Kasumi-1 (cell line): ENCODE data around the gene ZNF746.
"Not testable (repeated sequence)": the region's sequence is repeated elsewhere in the genome, so short reads cannot be mapped to it uniquely, and the experiment has no call there.

Experiments used
- DNase-seq, 2 experiments: peaks; one replicate each; lab custom pipeline; 2025; lab: John Stamatoyannopoulos, UW

ZNF746 gene

DNA sequence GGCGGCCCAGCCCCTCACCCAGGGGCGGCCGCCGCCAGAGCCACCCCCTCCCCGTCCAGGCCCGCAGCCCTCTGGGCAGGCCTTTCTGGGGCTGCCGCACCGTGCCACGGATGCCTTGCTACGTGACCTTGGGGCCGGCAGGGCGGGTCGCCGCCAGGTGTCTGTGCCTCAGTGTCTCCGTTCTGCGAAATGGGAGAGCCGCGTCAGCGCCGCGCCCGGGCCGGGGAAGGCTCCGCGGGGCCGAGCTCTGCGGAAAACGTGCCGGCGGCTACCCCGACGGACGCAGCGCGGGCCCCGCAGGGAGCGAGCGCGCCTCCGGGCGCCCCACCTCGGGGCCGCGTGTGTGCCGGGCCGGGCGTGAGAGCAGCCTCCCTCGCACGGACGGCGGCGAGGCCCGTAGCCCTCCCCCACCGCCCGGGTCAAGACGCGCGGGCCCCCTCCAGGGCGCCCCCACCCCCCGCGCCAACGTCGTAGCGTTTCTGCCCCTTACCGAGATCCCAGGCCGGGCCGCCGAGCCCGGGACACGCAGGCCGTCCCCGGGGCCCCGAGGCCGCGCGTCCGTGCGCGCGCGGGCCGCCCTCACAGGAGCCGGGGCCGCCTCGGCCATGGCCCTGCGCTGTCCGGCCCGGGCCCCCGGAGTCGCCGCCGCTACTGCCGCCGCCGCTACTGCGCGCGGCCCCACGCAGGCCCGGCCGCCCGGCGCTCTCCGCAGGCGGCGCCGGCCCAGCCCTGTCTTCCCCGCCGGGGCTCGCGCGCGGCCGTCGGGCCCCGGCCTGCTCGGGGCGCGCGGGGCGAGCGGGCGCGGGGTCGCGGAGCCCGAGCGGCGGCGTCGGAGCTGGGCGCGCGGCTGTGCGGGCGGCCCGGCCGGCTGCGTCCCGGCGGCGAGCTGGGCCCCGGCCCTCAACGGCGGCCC is 37.8 kb downstream of the ZNF746 start:
- no peak for DNase-seq

DNA sequence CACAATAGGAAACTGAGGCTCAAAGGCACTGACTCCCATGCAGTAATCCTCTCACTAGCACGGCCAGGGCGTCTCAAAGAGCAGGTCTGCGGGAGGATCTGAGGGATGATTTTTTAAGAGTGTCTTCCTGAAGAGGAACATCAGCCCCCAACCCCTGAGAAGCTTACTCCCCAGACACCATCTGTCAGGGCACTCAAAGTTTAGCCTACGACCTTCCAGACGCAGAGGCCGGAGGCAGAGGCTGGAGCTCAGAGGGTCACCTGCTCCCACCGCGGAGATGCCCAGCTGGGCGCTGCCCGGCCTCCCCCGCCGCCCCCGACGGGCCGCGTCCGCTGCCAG is 38.4 kb downstream of the ZNF746 start:
- DNase-seq: no peak

DNA sequence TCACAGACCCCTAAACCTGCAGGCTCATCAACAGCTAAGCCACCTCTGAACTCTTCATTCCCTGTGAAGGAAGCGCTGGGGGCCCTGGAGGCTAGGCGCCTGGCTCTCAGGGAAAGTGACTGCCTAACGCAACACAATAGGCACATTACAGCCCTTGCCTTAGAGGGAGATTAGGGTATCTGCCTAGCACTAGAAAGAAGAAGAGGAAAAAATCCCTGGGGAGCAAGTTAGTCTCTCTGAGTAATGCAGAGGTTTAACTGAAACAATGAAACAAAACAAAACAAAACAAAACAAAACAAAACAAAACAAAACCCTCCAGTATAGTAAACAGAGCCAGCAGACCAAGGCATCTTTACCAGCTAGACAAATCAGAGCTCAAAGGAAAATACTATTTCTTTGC is 39.4 kb downstream of the ZNF746 start:
- DNase-seq: no peak

DNA sequence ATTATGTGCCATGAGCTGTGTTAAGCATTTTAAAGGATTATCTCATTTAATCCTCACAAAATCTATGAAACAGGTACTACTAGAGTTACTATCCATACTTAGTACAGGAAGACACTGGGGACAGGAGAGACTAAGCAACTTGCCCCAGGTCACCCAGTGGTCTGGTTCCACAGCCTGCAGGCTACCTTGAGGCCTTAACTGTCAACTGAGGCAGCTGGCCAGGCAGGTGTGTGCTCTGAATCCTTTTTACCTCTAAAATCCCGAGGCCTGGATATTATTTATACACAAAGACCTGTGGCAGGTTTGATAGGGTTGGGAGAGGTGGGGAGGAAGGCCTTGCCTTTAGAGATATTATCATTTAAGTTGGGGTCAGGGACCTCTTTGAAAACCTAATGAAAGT is 39.8 kb downstream of the ZNF746 start:
- DNase-seq: no peak

DNA sequence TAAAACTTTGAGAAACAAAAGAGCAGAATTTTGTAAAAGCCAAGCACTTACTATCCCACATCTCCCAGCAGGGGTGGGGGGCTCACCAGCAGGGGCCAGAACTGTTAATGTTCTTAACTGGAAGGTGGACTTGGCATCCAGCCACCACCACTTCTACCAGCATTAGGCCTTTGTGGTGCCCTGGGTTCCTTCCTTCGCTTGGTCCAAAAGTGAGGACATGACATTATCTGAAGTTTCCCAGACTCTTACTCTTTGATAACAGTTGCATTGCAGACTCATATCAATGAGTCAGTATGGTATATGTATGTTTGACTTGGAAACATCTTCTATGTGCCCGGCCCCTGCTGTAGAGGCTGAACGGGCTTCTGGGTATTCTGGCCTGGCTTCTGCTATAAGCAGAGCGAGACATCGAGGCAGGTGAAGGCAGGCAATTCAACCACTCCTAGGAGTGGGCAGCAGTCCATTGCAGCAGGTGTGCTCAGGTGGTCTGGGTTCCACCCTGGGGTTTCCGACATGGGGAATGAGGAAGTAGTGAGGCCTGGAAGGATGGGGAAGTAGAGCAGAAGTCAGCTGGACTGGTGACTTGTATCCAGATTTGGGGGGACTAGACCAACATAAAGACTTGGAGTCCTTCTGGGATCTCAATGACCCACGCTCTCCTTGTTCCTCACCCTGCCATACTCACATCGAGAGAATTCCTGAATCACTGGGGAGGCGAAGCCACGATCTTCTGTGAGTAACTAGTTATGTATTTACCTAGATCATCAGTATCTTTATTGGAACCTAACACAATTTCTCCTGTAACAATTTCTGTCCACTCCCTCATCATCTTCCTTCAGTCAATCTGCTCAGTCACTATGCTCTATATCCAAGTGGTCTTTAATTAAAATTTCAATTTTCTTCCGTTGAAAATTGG is 40.8 kb downstream of the ZNF746 start:
- DNase-seq: no peak

DNA sequence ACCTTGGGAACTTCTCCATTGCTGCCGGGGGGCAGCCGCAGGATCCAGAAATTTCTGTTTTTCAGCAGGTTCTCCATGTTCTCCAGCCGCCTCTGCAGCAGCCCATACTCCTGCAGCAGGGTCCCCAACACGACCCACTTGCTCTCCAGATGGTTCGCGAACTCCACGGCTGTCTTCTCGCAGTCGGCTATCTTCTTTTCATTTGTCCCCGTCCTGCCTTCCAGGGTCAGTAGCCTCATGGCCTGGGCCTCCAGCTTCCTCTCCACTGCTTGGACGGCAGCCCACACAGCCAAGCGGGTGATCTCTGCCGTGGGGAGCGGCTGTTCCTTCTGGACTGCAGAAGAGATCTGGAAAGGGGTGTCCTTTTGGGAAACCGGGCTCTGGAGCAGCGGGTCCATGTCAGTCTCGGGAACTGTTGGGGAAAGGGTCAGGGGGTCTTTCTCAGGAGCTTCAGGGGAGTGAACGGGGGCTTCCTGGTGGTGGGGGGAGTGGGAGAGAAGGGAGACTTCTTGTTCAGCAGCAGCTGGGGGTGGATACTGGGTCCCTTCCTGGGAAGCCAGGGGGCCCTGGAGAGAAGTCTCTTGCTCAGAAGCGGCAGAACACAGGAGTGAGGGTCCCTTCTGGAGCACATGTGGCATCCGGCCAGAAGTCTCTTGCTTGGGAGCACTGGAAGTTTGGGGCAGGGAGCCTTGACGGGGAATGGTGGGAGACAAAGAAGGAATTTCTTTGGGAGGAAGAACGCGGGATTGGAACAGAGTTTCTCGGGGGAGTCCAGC is 42.2 kb downstream of the ZNF746 start:
- no peak for DNase-seq

DNA sequence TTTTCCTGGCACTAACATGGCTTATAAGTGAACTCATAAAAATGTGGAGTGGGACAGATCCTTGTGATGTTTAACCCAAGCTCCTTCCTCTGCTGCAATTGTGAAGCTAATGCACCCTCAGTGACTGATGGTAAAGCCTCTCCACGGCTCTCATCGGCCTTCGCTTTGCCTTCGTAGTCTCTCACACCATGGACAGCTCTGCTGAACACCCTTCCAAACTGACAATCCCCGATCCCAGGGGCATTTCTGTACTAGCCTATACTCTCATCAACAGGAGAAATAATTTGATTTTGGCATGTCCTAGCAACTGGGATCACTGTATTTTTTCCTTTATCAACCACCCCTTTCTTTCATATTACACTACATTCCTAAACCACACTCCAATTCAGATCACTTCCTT is 42.9 kb downstream of the ZNF746 start:
- DNase-seq: no peak

DNA sequence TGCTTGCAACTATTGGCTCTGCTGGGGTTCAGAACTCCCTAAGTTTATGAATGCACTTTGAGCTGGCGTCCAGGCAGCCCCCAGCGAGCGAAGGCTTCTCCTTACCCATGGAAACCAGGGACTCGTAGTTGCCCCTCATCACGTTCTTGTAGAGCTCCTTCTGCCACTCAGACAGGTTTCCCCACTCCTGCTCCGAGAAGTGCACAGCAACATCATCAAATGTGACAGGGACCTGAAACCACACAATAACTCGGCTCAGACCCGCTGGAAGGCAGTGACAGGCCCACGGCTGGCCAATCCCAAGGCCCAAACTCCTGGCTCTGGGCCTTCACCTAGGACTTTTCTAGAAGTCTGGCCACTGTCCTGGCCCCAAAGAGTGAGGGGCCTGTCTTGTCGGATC is 43.6 kb downstream of the ZNF746 start:
- DNase-seq: no peak

DNA sequence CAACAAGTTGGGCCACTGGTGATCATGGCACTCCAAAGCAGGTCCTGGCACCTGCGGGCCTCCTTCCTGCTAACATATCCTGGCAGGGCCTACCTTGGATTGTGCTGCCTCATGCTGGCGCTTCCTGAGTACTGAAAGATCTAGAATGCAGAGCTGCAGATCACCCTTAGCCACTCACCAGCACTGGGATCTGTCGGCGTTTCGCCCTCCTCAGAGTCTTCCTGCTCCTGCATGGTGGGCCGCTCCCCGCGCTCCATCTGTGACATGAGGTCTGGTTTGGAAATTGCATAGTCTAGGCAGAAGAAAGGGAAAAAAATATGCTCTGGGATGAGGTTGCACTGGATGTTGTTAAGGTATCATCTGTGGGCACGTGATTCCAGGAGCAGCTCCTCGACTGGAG is 46.8 kb downstream of the ZNF746 start:
- DNase-seq: no peak

DNA sequence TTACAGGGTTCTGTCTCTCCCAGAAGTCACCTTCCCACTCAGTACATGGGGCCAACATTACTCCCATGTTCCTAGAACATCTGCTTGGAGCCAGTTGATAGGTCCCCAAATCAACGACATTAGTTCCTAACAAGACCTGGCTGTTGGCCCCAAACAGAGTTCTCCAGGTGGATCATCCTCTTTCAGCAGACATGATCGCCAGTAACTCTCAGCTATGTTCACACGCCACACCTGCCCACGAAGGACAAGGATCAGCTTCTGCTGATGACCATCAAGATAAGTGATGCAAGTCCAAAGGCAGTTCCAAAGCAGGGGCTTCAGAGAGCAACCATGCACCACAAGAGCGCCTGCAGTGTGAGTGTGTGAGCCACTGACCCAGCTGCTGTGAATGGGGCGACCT is 47.7 kb downstream of the ZNF746 start:
- DNase-seq: no peak

DNA sequence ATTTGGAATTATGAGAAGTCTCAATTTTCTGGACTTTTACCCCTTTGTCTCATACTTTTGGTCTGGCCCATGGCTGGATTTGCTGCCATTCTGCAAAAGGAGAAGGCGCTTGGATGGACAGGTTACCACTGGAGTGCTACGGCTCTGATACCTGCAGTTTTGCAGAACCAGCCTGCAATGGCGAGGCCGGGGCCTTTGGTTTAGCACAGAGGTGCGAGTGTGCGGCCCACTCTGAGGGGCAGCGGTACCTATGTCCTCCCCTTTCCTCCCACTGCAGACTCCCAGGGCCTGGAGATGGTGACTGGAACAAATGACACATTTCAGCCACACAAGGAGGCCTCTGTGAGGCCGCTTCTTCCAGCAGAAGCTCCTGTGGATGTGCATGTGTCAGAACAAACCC is 48.6 kb downstream of the ZNF746 start:
- no peak for DNase-seq

DNA sequence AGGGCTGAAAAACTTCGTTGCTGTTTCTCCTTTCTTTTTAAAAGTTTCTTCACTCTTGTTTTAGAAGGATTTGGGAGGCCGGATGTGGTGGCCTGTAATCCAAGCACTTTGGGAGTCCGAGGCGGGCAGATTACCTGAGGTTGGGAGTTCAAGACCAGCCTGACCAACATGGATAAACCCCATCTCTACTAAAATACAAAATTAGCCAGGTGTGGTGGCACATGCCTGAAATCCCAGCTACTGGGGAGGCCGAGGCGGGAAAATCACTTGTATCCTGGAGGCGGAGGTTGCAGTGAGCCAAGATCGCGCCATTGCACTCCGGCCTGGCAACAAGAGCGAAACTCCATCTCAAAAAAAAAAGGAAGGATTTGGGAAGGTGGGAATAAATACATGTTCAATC is 51.6 kb downstream of the ZNF746 start:
- not testable (repeated sequence) for DNase-seq

DNA sequence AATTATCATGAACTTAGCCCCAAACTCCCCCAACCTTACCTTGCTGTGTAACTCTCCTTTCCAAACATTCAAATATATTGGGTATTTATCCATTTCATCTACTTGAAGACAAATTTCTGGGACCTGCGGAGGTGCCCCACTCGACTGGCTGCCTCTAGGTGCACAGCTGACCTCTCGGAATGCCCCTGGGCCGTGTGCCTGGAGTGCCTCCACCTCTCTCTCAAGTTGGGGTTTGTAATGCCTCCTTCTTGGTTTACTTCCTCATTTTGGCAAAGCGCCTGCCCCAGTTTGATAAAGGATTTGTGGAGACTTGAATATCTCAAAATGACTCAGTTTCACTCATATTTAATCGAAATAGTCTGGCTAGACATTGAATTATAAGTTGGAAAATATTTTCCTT is 53.3 kb downstream of the ZNF746 start:
- DNase-seq: peak; percentile 21 to 35

DNA sequence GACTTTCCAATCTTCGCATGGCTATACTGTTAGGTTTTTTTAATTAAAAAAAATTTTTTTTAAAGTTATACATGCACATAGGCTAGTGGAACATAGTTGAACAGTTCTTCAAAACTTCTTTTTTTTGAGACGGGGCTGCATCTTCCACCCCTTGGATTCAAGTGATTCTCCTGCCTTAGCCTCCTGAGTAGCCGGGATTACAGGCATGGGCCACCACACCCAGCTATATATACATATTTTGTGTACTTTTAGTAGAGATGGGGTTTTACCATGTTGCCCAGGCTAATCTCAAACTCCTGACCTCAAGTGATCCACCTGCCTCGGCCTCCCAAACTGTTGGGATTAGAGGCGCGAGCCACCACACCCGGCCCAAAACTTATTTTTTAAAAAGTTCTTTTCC is 54.1 kb downstream of the ZNF746 start:
- no peak for DNase-seq

DNA sequence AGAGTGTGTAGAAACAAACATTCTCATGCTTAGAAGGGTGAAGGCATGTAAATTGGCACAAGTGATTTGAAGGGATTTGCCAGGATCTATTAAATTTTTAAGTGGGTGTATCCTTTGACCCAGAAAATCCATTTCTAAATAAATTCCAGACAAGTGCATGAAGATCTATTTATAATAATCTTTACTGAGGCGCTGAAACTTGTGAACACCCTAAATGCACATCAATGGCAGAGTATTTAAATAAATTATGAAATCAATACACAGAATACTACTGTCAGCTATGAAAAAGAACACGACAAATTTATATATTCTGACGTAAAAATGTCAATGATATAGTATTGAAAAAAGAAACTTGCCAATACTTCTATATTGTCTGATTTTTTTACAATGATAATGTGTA is 54.7 kb downstream of the ZNF746 start:
- DNase-seq: no peak

DNA sequence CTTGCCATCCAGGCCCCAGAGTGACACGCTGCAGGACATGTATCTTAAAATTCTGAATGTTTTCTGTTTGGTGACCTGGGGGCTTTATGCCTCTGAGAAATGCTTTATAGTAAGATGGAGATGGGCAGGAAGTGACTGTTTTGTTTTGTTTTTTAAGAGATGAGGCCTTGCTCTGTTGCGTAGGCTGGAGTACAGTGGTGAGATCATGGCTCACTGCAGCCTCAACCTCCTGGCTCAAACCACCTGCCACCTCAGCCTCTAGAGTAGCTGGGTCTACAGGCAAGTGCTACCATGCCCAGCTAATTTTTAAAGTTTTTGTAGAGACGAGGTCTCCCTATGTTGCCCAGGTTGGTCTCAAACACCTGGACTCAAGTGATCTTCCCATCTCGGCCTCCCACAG is 57.4 kb downstream of the ZNF746 start:
- no peak for DNase-seq

DNA sequence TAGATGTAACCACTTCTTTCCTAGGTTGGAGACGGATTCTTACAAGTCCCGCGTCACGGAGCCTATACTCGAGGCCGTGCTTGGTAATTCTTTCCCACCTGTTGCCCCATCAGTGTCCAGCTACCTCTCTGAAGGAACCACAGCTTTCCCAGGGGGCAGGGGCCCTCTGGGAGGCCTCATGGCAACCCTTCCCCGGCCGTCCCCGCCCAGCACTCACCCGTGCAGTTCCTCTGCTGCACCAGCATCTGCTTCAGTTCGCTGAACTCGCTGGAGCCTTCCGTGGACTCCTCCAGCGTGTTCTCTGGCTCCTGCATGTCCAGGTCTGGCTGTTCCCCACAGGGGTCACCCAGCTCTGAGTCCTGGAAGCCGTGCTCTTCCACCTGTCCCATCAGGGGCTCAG is 61.3 kb downstream of the ZNF746 start:
- DNase-seq: no peak

DNA sequence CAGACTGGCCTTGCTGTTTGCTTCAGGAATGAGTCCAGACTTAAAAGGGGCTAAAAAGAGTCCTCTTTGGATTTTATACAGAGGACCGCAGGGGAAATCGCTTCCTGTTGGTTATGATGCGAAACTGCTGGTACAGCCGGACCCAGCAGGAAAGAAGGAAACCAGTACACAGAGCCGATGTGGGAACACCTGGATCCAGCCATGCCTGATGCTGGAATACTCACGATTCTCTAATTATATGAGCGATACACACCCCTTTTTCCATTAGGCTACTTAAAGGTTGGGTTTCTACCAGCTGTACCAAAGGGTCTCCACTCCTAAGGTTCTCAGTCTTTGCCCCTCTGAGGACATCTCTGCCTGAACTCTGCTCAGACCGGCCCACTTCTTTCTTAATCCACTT is 64.5 kb downstream of the ZNF746 start:
- DNase-seq: no peak

DNA sequence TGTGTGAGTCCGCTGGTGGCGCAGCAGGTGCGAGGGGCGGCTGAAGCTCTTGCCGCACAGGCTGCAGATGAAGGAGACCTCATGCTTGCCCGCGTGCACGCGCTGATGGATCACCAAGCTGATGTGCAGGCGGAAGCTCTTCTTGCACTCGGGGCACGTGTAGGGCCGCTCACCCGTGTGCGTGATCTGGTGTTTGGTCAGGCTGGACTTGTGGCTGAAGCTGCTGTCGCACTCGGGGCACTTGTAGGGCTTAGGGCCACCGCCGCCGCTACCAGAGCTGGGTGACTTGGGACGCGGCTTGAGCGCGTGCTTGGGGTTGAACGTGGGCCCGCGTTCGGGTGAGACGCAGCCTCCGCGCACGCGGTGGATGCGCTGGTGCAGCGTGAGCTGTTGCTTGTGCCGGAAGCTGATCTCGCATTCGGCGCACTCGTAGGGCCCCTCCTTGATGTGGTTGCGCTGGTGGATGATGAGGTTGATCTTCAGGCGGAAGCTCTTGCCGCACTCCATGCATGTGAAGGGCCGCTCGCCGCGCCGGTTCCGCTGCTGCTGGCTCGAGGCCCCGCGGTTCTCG is 65.4 kb downstream of the ZNF746 start:
- DNase-seq: no peak

DNA sequence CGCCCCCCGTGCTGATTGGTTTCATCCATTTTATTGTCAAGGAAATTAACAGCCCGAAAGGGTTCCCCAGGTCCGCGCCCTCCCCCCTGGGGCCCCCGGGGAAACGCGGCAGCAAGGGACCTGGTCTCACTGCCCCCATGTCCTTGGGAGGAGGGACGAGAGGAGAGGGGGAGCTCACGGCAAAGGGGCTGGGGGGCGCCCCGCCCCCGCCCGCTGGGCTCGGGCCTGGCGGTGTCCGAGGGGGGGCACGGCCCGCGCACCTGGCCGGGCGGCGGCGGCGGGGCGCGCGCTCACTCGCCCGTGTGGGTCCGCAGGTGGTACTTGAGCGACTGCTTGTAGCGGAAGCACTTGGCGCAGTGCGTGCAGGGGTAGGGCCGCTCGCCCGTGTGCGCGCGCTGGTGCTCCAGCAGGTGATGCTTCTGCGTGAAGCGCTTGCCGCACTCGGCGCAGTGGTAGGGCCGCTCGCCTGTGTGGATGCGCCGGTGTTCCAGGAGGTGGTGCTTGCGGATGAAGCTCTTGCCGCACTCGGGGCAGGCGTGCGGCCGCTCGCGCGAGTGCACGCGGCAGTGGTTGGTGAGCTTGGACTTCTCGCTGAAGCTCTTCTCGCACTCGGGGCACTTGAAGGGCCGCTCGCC is 66.0 kb downstream of the ZNF746 start:
- no peak for DNase-seq

DNA sequence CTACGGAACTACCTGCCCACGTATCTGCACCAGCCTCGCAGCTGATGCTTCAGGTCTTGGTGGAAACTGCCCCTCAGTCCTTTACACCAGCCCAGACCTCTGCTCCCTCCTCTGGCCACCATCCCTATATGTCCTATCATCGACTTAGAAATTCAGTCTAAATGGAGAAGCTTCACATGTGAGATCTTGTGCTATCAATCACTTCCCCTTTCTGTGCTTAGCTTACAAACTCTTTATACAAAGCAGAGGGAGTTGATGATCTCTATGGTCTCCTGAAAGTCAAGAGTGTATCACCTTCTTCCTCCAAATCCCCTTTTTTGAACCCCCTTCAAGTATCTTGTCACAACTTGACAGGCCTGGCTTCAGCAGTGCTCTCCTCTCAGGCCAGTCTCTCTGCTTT is 67.4 kb downstream of the ZNF746 start:
- DNase-seq: peak; percentile 29 to 53

DNA sequence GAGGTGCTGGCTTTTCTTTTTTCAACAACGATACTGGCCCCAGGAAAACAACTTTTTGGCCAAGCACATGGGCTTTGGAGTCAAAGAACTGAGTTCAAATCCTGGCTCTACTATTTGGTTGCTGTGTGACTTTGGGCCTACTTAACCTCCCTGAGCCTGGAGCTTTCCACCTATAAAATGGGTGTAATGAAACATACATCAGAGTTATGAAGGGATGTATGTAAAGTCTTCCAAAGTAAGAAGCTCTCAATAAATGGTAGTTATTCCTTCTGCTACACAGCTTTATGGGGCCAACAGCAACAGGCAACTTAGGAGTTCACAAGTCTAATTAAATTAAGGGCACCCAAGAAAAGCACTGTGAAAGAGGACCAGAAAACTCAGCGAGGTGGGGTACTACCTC is 69.7 kb downstream of the ZNF746 start:
- no peak for DNase-seq
